Endothelial cell (in vitro differentiated cells): ENCODE results near the gene FAM118A. TPM values are rescaled to one million over a fixed set of nuclear protein-coding genes. Genes with fewer than 3 reads are reported as not detected.
"Not testable (repeated sequence)": the region's sequence is repeated elsewhere in the genome, so short reads cannot be mapped to it uniquely, and the experiment has no call there.

Experiments
- DNase-seq: peaks from one replicate; pipeline ENCODE4 v3.0.0; 2021; ENCODE audit warnings: low spot score
- H3K27ac Mint-ChIP-seq: one replicate; pipeline ENCODE4 v1.8.0; 2021; ENCODE audit warnings: mixed read lengths, inconsistent platforms; ENCODE audit not compliant: unreplicated experiment
- H3K27me3 Mint-ChIP-seq: one replicate; pipeline ENCODE4 v1.8.0; 2021; ENCODE audit warnings: mild to moderate bottlenecking, moderate library complexity, mixed read lengths, inconsistent platforms; ENCODE audit not compliant: unreplicated experiment
- H3K36me3 Mint-ChIP-seq: one replicate; pipeline ENCODE4 v1.8.0; 2021; ENCODE audit warnings: mild to moderate bottlenecking, low read depth, mixed read lengths, inconsistent platforms; ENCODE audit not compliant: unreplicated experiment
- H3K4me1 Mint-ChIP-seq: one replicate; pipeline ENCODE4 v1.8.0; 2021; ENCODE audit warnings: mild to moderate bottlenecking, mixed read lengths, inconsistent platforms; ENCODE audit not compliant: unreplicated experiment
- H3K4me3 Mint-ChIP-seq: one replicate; pipeline ENCODE4 v1.8.0; 2021; ENCODE audit warnings: mild to moderate bottlenecking, mixed read lengths, inconsistent platforms; ENCODE audit not compliant: unreplicated experiment
- H3K9me3 Mint-ChIP-seq: one replicate; pipeline ENCODE4 v1.8.0; 2021; ENCODE audit warnings: mixed read lengths, inconsistent platforms; ENCODE audit not compliant: unreplicated experiment
- total RNA-seq: library from RNA; stranded (reverse); fragmentation: NEBNext Ultra II Directional; extraction: Animal tissue kit (Norgen Biotek cat#: 25700); gene quantifications from one replicate; pipeline ENCODE4 v1.2.1, GENCODE V29; 2021; ENCODE audit not compliant: unreplicated experiment
- TF ChIP-seq, protein P1 (sequence below): fragments of 200-600 bp; sonication (generic); IDR thresholded peaks from one replicate; pipeline ENCODE4 v1.5.0; 2021; ENCODE audit warnings: antibody characterized with exemption; ENCODE audit not compliant: unreplicated experiment

The FAM118A gene
- total RNA-seq, 1 donor from 2014 or later, result 26.6 TPM

DNA sequence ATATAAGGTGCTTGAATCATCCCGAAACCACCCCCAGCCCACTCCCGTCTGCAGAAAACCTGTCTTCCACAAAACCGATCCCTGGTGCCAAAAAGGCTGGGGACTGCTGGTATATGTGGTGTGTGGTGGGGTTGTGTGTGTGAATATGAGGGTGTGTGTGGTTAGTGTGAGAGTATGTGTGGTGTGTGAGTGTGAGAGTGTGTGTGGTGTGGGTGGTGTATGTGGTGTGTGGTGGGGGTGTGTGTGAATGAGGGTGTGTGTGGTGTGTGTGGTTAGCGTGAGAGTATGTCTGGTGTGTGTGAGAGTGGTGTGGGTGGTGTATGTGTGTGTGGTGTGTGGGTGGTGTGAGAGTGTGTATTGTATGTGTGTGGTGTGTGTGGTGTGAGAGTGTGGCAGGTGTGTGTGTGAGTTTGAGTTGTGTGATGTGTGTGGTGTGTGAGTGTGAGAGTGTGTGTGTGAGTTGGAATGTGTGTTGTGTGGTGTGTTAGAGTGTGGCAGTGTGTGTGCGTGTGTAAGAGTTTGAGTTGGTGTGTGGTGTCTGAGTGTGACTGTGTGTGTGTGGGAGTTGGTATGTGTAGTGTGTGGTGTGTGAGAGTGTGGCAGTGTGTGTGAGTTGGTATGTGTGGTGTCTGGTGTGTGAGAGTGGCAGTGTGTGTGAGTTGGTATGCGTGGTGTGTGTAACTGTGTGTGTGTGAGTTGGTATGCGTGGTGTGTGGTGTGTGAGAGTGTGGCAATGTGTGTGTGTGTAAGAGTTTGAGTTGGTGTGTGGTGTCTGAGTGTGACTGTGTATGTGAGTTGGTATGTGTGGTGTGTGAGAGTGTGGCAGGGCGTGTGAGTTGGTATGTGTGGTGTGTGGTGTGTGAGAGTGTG, 18.4 kb upstream of the FAM118A start:
- Mint-ChIP-seq H3K9me3 (no peaks in the 10 kb centered on the region), H3K27me3 (peaks cover 1% of the 10 kb centered on the region), H3K27ac (no peak overlapping the region), H3K4me3 (no peak overlapping the region), H3K4me1 (no peaks in the 10 kb centered on the region), H3K36me3 (no peaks in the 10 kb centered on the region)
- TF ChIP-seq, protein P1, sequence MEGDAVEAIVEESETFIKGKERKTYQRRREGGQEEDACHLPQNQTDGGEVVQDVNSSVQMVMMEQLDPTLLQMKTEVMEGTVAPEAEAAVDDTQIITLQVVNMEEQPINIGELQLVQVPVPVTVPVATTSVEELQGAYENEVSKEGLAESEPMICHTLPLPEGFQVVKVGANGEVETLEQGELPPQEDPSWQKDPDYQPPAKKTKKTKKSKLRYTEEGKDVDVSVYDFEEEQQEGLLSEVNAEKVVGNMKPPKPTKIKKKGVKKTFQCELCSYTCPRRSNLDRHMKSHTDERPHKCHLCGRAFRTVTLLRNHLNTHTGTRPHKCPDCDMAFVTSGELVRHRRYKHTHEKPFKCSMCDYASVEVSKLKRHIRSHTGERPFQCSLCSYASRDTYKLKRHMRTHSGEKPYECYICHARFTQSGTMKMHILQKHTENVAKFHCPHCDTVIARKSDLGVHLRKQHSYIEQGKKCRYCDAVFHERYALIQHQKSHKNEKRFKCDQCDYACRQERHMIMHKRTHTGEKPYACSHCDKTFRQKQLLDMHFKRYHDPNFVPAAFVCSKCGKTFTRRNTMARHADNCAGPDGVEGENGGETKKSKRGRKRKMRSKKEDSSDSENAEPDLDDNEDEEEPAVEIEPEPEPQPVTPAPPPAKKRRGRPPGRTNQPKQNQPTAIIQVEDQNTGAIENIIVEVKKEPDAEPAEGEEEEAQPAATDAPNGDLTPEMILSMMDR, result no peak
- DNase-seq, result no peak

DNA sequence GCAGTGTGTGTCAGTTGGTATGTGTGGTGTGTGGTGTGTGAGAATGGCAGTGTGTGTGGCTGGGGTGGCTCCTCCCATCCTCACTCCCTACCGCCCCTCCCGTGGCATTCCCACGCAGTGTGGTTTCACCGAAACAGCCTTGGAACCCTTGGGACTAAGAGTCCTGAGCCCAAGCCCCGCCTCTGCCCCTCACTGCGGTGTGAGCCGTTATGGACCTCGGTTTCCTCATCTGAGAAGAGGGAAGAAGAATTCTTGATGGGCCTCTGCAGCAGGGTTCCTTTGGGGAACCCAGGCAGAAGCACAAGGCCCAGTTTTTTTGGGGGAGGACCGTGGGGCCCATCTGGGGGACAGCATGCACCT, 17.8 kb upstream of the FAM118A start:
- Mint-ChIP-seq H3K36me3 (no peaks in the 10 kb centered on the region), H3K9me3 (no peaks in the 10 kb centered on the region), H3K4me3 (no peak overlapping the region), H3K27me3 (peaks cover 1% of the 10 kb centered on the region), H3K4me1 (no peaks in the 10 kb centered on the region), H3K27ac (no peak overlapping the region)
- DNase-seq, result no peak
- TF ChIP-seq, protein P1, result no peak

DNA sequence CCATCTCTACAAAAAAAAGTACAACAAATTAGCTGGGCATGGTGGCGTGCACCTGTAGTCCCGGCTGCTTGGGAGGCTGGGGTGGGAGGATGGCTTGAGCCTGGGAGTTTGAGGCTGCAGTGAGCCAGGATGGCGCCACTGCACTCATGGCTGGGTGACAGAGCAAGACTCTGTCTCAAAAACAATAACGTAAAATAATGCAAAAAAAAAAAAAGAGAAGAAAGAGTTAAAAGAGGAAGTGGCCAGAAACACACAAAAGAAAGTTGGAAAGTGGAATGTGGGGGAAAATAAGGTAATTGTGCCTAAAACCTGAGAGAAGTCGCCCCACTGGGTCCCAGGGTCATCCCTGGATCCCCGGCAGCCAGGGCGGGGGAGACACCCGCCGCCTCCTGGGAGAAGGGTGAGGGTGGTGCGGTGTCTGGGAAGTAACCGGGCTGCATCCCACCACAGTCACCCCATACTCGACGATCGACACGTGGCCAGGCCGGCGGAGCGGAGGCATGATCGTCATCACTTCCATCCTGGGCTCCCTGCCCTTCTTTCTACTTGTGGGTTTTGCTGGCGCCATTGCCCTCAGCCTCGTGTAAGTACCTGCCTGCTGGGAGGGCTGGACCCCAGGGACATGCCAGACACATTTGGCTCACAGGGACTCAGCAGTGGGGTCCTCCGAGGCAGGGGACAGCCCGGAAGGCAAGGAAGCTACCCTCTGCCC, 16.8 kb upstream of the FAM118A start:
- no peak overlapping the region for H3K4me3 Mint-ChIP-seq
- H3K27me3 Mint-ChIP-seq, result no peaks in the 10 kb centered on the region
- TF ChIP-seq, protein P1, result no peak
- no peaks in the 10 kb centered on the region for H3K36me3 Mint-ChIP-seq
- no peaks in the 10 kb centered on the region for H3K4me1 Mint-ChIP-seq
- no peak overlapping the region for H3K27ac Mint-ChIP-seq
- no peak for DNase-seq
- no peaks in the 10 kb centered on the region for H3K9me3 Mint-ChIP-seq

DNA sequence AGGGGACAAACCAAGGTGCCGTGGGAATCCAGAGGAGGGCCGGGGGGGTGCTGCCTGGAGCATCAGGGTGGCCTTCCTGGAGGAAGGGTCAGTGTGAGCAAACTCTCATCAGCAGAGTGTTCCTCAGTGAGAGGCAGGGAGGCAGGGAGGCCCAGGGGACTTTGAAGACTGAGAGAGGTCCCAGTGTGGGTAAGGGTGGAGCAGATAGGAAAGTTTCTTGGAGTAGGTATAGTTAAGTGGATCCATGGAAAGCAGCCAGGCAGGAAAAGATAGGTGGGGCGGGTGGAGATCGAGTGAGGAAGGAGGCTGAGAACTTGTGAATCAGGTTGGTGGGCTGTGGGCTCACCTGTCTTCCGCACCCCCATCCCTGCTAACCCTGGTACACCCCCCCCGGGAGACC, 15.7 kb upstream of the FAM118A start:
- H3K27ac Mint-ChIP-seq, result no peak overlapping the region
- H3K4me3 Mint-ChIP-seq, result no peak overlapping the region
- no peak for DNase-seq
- H3K9me3 Mint-ChIP-seq, result no peaks in the 10 kb centered on the region
- TF ChIP-seq, protein P1, result no peak
- H3K4me1 Mint-ChIP-seq, result peaks cover 3% of the 10 kb centered on the region
- H3K36me3 Mint-ChIP-seq, result no peaks in the 10 kb centered on the region
- no peaks in the 10 kb centered on the region for H3K27me3 Mint-ChIP-seq

DNA sequence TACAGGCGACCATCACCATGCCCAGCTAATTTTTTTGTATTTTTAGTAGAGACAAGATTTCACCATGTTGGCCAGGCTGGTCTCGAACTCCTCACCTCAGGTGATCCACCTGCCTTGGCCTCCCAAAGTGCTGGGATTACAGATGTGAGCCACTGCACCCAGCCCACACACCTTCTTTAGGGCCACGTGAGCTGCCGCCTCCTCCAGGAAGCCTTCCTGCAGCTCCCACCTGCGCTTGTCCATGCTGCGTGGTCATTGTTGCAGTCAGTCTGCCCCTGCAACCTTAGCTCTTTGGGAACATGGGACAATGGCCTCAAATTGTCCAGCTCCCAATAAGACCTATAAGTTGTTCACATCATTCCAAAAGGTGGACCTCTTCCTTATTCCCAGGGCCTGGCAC, 14.7 kb upstream of the FAM118A start:
- not testable (repeated sequence) for DNase-seq, H3K4me1 Mint-ChIP-seq, H3K27me3 Mint-ChIP-seq, H3K9me3 Mint-ChIP-seq, H3K27ac Mint-ChIP-seq, H3K36me3 Mint-ChIP-seq, H3K4me3 Mint-ChIP-seq
